Measurements from ENCODE around the gene TMC6. TPM values are rescaled to one million over a fixed set of nuclear protein-coding genes. Genes with fewer than 3 reads are reported as not detected.
A peak's percentile ranks its signal among the peaks of the same experiment; 100 is the strongest.

The TMC6 gene
- total RNA-seq, 8 experiments from 2014 or later = 0.67 to 18.6 (median 5.2) TPM

- Histone ChIP-seq H3K4me3 (peak within 1 kb of the TSS; percentile 54 to 81 (median 70)), H3K4me1 (replicated peaks in 1 of 2) (peaks cover 0 to 5% of the 10 kb centered on the region in 2 donors), H3K27ac (no peak within 1 kb of the TSS)
- WGBS, 10 experiments = no CpG with 5 or more reads among the region's 84 CpGs
- ATAC-seq (replicated peaks in 6 of 8) = peak; percentile 68 to 87 (median 80)
- in situ Hi-C loops (cut with MboI; ENCODE audit: low pct_unique_long_range_greater_than_20kb in 2 of 9, low sequenced_read_pairs in 9 of 9, unreplicated experiment in 9 of 9) = no loop called here
Observed at GRCh38 chr17:78168242-78168902, 39.8 kb upstream of the TMC6 start, which contains the start of gene SYNGR2. Gene SYNGR2, plus strand, starts transcription at chr17:78168581. Its CDS starts 36 bp downstream, at chr17:78168617.

- 0 to 100% methylated on average over 1 of the region's 6 CpGs; no CpG with 5 or more reads in 8 of the 10 experiments for WGBS, 10 experiments
- ATAC-seq (replicated peaks in 6 of 8) = no peak
- in situ Hi-C loops (cut with MboI; ENCODE audit: low pct_unique_long_range_greater_than_20kb in 2 of 9, low sequenced_read_pairs in 9 of 9, unreplicated experiment in 9 of 9) = no loop called here
- Histone ChIP-seq H3K4me1 (replicated peaks in 1 of 2) (peaks cover 0 to 3% of the 10 kb centered on the region in 2 donors), H3K27ac (no peak overlapping the region), H3K4me3 (no peak overlapping the region)
Observed at GRCh38 chr17:78166416-78166815, 37.9 kb upstream of the TMC6 start.

- H3K4me3 ChIP-seq = no peak overlapping the region
- 70 to 100% (median 89%) methylated on average over 2 to 8 of the region's 16 CpGs; no CpG with 5 or more reads in 5 of the 10 experiments for WGBS, 10 experiments
- no peak overlapping the region for H3K27ac ChIP-seq
- peaks cover 0 to 3% of the 10 kb centered on the region in 2 donors for H3K4me1 ChIP-seq (replicated peaks in 1 of 2)
- in situ Hi-C loops (cut with MboI; ENCODE audit: low pct_unique_long_range_greater_than_20kb in 2 of 9, low sequenced_read_pairs in 9 of 9, unreplicated experiment in 9 of 9) = no loop called here
- no peak for ATAC-seq (replicated peaks in 6 of 8)
Observed at GRCh38 chr17:78164748-78165607, 36.4 kb upstream of the TMC6 start.

DNA sequence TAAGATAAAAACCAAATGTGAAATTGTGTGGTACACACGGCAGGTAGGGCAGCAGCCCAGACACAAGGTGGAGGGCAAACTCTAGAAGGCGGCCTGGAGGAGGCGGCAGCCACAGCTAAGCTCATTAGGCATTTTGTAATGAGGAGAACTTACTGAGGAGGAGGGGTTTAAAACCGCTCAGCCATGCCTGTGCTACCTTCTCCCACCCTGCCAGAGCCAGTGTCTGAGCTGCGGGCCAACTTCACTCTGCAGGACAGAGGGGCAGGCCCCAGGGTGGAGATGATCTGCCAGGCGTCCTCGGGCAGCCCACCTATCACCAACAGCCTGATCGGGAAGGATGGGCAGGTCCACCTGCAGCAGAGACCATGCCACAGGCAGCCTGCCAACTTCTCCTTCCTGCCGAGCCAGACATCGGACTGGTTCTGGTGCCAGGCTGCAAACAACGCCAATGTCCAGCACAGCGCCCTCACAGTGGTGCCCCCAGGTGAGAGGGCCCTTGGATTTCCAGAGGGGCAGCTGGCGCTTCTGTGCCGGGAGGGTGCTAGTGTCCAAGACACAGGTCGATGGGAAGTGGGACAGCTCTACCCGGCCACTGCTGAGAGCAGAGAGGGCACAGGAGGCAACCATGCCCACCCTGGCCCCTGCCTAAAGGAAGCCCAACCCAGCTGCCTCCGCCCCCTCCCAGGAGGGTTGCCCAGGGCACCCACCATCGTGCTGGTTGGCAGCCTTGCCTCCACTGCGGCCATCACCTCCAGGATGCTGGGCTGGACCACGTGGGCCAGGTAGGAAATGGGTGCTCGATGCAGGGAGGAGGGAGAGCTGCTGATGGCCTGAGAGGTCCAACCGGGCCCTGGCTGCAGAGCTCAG is 35.6 kb upstream of the TMC6 start:
- no peak for ATAC-seq (replicated peaks in 6 of 8)
- in situ Hi-C loops (cut with MboI; ENCODE audit: low pct_unique_long_range_greater_than_20kb in 2 of 9, low sequenced_read_pairs in 9 of 9, unreplicated experiment in 9 of 9) = no loop called here
- WGBS, 10 experiments = 67 to 100% (median 96%) methylated on average over 2 to 5 of the region's 22 CpGs; no CpG with 5 or more reads in 6 of the 10 experiments
- H3K4me1 ChIP-seq (replicated peaks in 1 of 2) = no peaks in the 10 kb centered on the region
- H3K4me3 ChIP-seq = no peak overlapping the region
- no peak overlapping the region for H3K27ac ChIP-seq

- Histone ChIP-seq H3K27ac (no peak overlapping the region), H3K4me1 (replicated peaks in 1 of 2) (no peaks in the 10 kb centered on the region), H3K4me3 (no peak overlapping the region)
- no peak for ATAC-seq (replicated peaks in 6 of 8)
- in situ Hi-C loops (cut with MboI; ENCODE audit: low pct_unique_long_range_greater_than_20kb in 2 of 9, low sequenced_read_pairs in 9 of 9, unreplicated experiment in 9 of 9) = no loop called here
- WGBS, 10 experiments = 36 to 100% (median 90%) methylated on average over 1 to 8 of the region's 10 CpGs; no CpG with 5 or more reads in 1 of the 10 experiments
Observed at GRCh38 chr17:78159575-78160158, 31.1 kb upstream of the TMC6 start.

DNA sequence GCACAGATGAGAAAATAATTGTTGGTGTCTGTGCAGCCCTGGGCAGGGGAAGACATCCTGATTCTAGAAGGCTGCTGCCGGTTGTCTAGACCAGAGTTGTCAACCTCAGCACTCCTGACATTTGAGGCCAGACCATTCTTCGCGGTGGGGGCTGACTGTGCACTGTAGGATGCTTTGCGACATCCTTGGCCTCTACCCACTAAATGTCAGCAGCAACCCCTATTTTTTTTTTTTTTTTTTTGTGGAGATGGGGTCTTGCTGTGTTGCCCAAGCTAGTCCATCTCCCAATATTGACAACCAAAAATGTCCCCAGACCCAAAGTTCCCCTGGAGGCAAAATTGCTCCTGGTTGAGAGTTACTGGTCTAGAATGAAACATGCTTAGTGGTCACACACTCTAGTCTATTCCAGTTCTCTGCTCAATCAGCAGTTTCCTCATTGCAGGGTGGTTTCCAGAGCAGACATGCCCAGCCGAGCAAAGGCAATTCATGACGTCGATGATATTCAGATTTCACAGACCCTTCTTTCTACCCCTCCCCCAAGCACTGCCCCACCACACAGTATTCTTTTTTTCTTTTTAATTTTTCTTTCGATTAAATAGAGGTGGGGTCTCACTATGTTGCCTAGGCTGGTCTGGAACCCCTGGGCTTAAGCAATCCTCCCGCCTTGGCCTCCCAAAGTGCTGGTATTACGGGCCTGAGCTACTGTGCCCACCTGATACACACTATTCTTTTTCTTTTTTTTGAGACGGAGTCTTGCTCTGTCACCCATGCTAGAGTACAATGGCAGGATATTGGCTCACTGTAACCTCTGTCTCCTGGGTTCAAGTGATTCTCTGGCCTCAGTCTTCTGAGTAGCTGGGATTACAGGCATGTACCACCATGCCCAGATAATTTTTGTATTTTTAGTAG is 26.6 kb upstream of the TMC6 start:
- Histone ChIP-seq H3K27ac (no peak overlapping the region), H3K4me3 (no peak overlapping the region), H3K4me1 (replicated peaks in 1 of 2) (peaks cover 0 to 8% of the 10 kb centered on the region in 2 donors)
- WGBS, 10 experiments = 81 to 100% (median 88%) methylated on average over 1 to 10 of the region's 11 CpGs
- in situ Hi-C loops (cut with MboI; ENCODE audit: low pct_unique_long_range_greater_than_20kb in 2 of 9, low sequenced_read_pairs in 9 of 9, unreplicated experiment in 9 of 9) = no loop called here
- peak in 6 of 8 experiments; percentile 16 to 56 (median 42) for ATAC-seq (replicated peaks in 6 of 8)

GRCh38 chr17:78151514-78152008 is 23.0 kb upstream of the TMC6 start:
- H3K4me1 ChIP-seq (replicated peaks in 1 of 2) = peaks cover 0 to 14% of the 10 kb centered on the region in 2 donors
- no peak overlapping the region for H3K4me3 ChIP-seq
- in situ Hi-C loops (cut with MboI; ENCODE audit: low pct_unique_long_range_greater_than_20kb in 2 of 9, low sequenced_read_pairs in 9 of 9, unreplicated experiment in 9 of 9) = no loop called here
- H3K27ac ChIP-seq = no peak overlapping the region
- 0 to 89% (median 47%) methylated on average over 1 to 6 of the region's 7 CpGs; no CpG with 5 or more reads in 3 of the 10 experiments for WGBS, 10 experiments
- ATAC-seq (replicated peaks in 6 of 8) = peak in 3 of 8 experiments; percentile 85 to 97 (median 88)

DNA sequence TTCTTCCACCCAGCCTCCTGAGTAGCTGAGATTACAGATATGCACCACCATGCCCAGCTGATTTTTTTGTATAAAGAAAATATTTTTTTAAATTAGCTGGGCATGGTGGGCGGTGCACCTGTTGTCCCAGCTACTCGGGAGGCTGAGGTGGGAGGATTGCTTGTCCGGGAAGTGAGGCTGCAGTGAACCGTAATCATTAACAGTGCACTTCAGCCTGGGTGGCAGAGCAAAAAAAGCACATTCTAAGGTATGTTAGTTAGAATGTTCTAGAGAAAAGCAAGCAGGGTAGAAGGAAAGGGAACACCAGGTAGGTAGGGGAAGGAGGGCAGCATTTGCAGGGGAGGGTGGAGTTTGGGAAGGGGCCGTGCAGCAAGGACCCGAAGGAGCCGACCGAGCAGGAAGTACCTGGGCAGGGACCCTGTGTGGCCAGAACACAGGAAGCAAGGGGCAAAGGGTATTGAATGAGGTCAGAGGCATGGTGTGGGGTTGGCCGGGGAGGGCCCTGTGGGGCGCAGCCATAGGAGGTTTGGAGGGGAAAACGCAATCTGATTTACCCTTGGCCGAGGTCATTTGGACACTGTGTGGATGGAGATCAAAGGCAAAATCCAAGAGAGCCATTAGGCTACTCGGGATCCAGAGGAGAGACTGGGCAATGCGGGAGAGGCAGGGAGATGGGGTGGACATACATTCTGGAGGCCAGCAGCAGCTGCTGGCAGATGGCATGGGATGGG is 19.9 kb upstream of the TMC6 start:
- Histone ChIP-seq H3K4me1 (replicated peaks in 1 of 2) (peaks cover 17 to 33% of the 10 kb centered on the region in 2 donors), H3K27ac (no peak overlapping the region), H3K4me3 (no peak overlapping the region)
- no peak for ATAC-seq (replicated peaks in 6 of 8)
- WGBS, 10 experiments = 35 to 100% (median 83%) methylated on average over 1 to 8 of the region's 14 CpGs; no CpG with 5 or more reads in 1 of the 10 experiments
- in situ Hi-C loops (cut with MboI; ENCODE audit: low pct_unique_long_range_greater_than_20kb in 2 of 9, low sequenced_read_pairs in 9 of 9, unreplicated experiment in 9 of 9) = no loop called here

- WGBS, 10 experiments = 40 to 86% (median 60%) methylated on average over 1 to 6 of the region's 8 CpGs; no CpG with 5 or more reads in 1 of the 10 experiments
- peaks cover 17 to 33% of the 10 kb centered on the region in 2 donors for H3K4me1 ChIP-seq (replicated peaks in 1 of 2)
- no peak overlapping the region for H3K27ac ChIP-seq
- in situ Hi-C loops (cut with MboI; ENCODE audit: low pct_unique_long_range_greater_than_20kb in 2 of 9, low sequenced_read_pairs in 9 of 9, unreplicated experiment in 9 of 9) = no loop called here
- no peak for ATAC-seq (replicated peaks in 6 of 8)
- H3K4me3 ChIP-seq = no peak overlapping the region
Observed at GRCh38 chr17:78147315-78147998, 18.9 kb upstream of the TMC6 start.

- WGBS, 10 experiments = 100% methylated on average over 1 of the region's 6 CpGs; no CpG with 5 or more reads in 9 of the 10 experiments
- H3K27ac ChIP-seq = no peak overlapping the region
- peaks cover 17 to 32% of the 10 kb centered on the region in 2 donors for H3K4me1 ChIP-seq (replicated peaks in 1 of 2)
- no peak overlapping the region for H3K4me3 ChIP-seq
- in situ Hi-C loops (cut with MboI; ENCODE audit: low pct_unique_long_range_greater_than_20kb in 2 of 9, low sequenced_read_pairs in 9 of 9, unreplicated experiment in 9 of 9) = no loop called here
- ATAC-seq (replicated peaks in 6 of 8) = no peak
Observed at GRCh38 chr17:78146881-78147280, 18.3 kb upstream of the TMC6 start.
